Measurements from ENCODE around the gene IDUA.
"Not testable (repeated sequence)": the region's sequence is repeated elsewhere in the genome, so short reads cannot be mapped to it uniquely, and the experiment has no call there.

The IDUA gene

GRCh38 chr4:967113-968104, 19.4 kb upstream of the IDUA start:
- DNase-seq (ENCODE audit: low read depth) = no peak

GRCh38 chr4:968221-968620, 18.6 kb upstream of the IDUA start:
- no peak for DNase-seq (ENCODE audit: low read depth)

GRCh38 chr4:968621-969394, 18.0 kb upstream of the IDUA start:
- DNase-seq (ENCODE audit: low read depth) = no peak

- no peak for DNase-seq (ENCODE audit: low read depth)
Observed at GRCh38 chr4:970046-970745, 16.6 kb upstream of the IDUA start.

- DNase-seq (ENCODE audit: low read depth) = no peak
Observed at GRCh38 chr4:970854-971520, 15.9 kb upstream of the IDUA start.

GRCh38 chr4:971666-972500, 15.0 kb upstream of the IDUA start:
- no peak for DNase-seq (ENCODE audit: low read depth)

GRCh38 chr4:972651-973424, 14.0 kb upstream of the IDUA start:
- no peak for DNase-seq (ENCODE audit: low read depth)

GRCh38 chr4:973431-974397, 13.1 kb upstream of the IDUA start, which contains the start of gene DGKQ:
DGKQ (minus strand) TSS chr4:973569; CDS start chr4:973482, 87 bp downstream.
- peak; percentile 19 for DNase-seq (ENCODE audit: low read depth)

- no peak for DNase-seq (ENCODE audit: low read depth)
Observed at GRCh38 chr4:974668-975067, 12.2 kb upstream of the IDUA start.

GRCh38 chr4:976016-976415, 10.8 kb upstream of the IDUA start:
- not testable (repeated sequence) for DNase-seq (ENCODE audit: low read depth)

- peak; percentile 34 for DNase-seq (ENCODE audit: low read depth)
Observed at GRCh38 chr4:978957-979701, 7.7 kb upstream of the IDUA start.

- DNase-seq (ENCODE audit: low read depth) = no peak
Observed at GRCh38 chr4:982291-982690, 4.6 kb upstream of the IDUA start.

- no peak for DNase-seq (ENCODE audit: low read depth)
Observed at GRCh38 chr4:982814-983213, 4.0 kb upstream of the IDUA start.

- DNase-seq (ENCODE audit: low read depth) = no peak
Observed at GRCh38 chr4:984336-985054, 2.3 kb upstream of the IDUA start.

GRCh38 chr4:985123-985830, 1.6 kb upstream of the IDUA start:
- no peak for DNase-seq (ENCODE audit: low read depth)

- DNase-seq (ENCODE audit: low read depth) = no peak
Observed at GRCh38 chr4:986428-986878, 391 bp upstream of the IDUA start.

Data from HS-5 (cell line).